Neural progenitor cell (in vitro differentiated cells): Measurements from ENCODE around the gene FKBP14.

ENCODE experiments used
- CTCF ChIP-seq: fragments of 200-600 bp; sonication (generic); IDR thresholded peaks from 2 replicates; pipeline ENCODE4 v1.5.1; 2017; ENCODE audit warnings: antibody characterized with exemption, mild to moderate bottlenecking
- EZH2 ChIP-seq: fragments of 200-600 bp; sonication (generic); IDR thresholded peaks from 2 replicates; pipeline ENCODE4 v1.6.1; 2017; ENCODE audit warnings: antibody characterized with exemption, mild to moderate bottlenecking, moderate library complexity
- EZH2phosphoT487 ChIP-seq: fragments of 200-600 bp; sonication (generic); IDR thresholded peaks from 2 replicates; pipeline ENCODE4 v1.6.1; 2017; ENCODE audit warnings: antibody characterized with exemption

GRCh38 chr7:29988424-29989256 is 37.9 kb downstream of the FKBP14 start:
- TF ChIP-seq CTCF (no peak), EZH2 (no peak), EZH2phosphoT487 (no peak)
